HFFc6 (cell line): ENCODE data around the gene MTSS2. TPM values are rescaled to one million over a fixed set of nuclear protein-coding genes. Genes with fewer than 3 reads are reported as not detected.

ENCODE experiments used
- DNase-seq: peaks from one replicate; pipeline ENCODE4 v3.0.0-alpha.2; 2018
- H3K27ac Mint-ChIP-seq: 2 replicates; pipeline ENCODE4 v1.8.0; 2020; ENCODE audit warnings: mild to moderate bottlenecking, mixed read lengths
- H3K27me3 Mint-ChIP-seq: 2 replicates; pipeline ENCODE4 v1.8.0; 2021; ENCODE audit warnings: mild to moderate bottlenecking, moderate library complexity, mixed read lengths; ENCODE audit not compliant: insufficient read depth
- H3K36me3 Mint-ChIP-seq: 2 replicates; pipeline ENCODE4 v1.8.0; 2021; ENCODE audit warnings: low read depth, mixed read lengths
- H3K4me1 Mint-ChIP-seq: 2 replicates; pipeline ENCODE4 v1.8.0; 2020; ENCODE audit warnings: low read depth, mixed read lengths
- H3K4me3 Mint-ChIP-seq: 2 replicates; pipeline ENCODE4 v1.8.0; 2020; ENCODE audit warnings: mild to moderate bottlenecking, moderate library complexity, mixed read lengths
- H3K9me3 Mint-ChIP-seq: 2 replicates; pipeline ENCODE4 v1.8.0; 2020; ENCODE audit warnings: mild to moderate bottlenecking, mixed read lengths
- CTCF ChIP-seq: fragments of 200-600 bp; sonication (generic); IDR thresholded peaks from 2 replicates; pipeline ENCODE4 v1.5.0; 2021; ENCODE audit warnings: antibody characterized with exemption, mild to moderate bottlenecking
- total RNA-seq, 6 experiments: library from RNA; stranded (reverse); fragmentation: NEBNext Ultra II Directional; extraction: Animal tissue kit (Norgen Biotek cat#: 25700); gene quantifications; 2 replicates in 1 of 6; 3 replicates in 5 of 6; pipeline ENCODE4 v1.2.3, GENCODE V29; 2021

The MTSS2 gene
- total RNA-seq, 6 experiments from 2014 or later, result 82.0 to 96.1 (median 86.5) TPM

- Mint-ChIP-seq H3K4me3 (no peak overlapping the region), H3K27me3 (peaks cover 13% of the 10 kb centered on the region; the same call in 1 of the 2 replicates), H3K27ac (peak overlapping the region; percentile 32; the same call in 1 of the 2 replicates), H3K36me3 (peaks cover 39% of the 10 kb centered on the region), H3K4me1 (no peaks in the 10 kb centered on the region), H3K9me3 (no peaks in the 10 kb centered on the region)
- no peak for DNase-seq
- TF ChIP-seq CTCF, result no peak
Measured at GRCh38 chr16:70665806-70666735, 19.8 kb downstream of the MTSS2 start.

GRCh38 chr16:70665113-70665694 is 20.6 kb downstream of the MTSS2 start:
- TF ChIP-seq CTCF, result no peak
- Mint-ChIP-seq H3K36me3 (peaks cover 34% of the 10 kb centered on the region), H3K27me3 (peaks cover 17% of the 10 kb centered on the region), H3K4me1 (no peaks in the 10 kb centered on the region; the same call in 1 of the 2 replicates), H3K4me3 (no peak overlapping the region), H3K9me3 (no peaks in the 10 kb centered on the region), H3K27ac (no peak overlapping the region)
- DNase-seq, result no peak

GRCh38 chr16:70664325-70665112 is 21.3 kb downstream of the MTSS2 start:
- H3K27me3 Mint-ChIP-seq, result peaks cover 19% of the 10 kb centered on the region
- H3K36me3 Mint-ChIP-seq, result peaks cover 32% of the 10 kb centered on the region
- TF ChIP-seq CTCF, result no peak
- no peaks in the 10 kb centered on the region for H3K9me3 Mint-ChIP-seq
- no peak overlapping the region for H3K27ac Mint-ChIP-seq
- H3K4me3 Mint-ChIP-seq, result no peak overlapping the region
- no peak for DNase-seq
- H3K4me1 Mint-ChIP-seq, result no peaks in the 10 kb centered on the region; the same call in 1 of the 2 replicates

- H3K9me3 Mint-ChIP-seq, result no peaks in the 10 kb centered on the region
- no peak for DNase-seq
- H3K4me1 Mint-ChIP-seq, result no peaks in the 10 kb centered on the region; the same call in 1 of the 2 replicates
- no peak overlapping the region for H3K4me3 Mint-ChIP-seq
- TF ChIP-seq CTCF, result no peak
- peaks cover 24% of the 10 kb centered on the region for H3K27me3 Mint-ChIP-seq
- no peak overlapping the region for H3K27ac Mint-ChIP-seq
- H3K36me3 Mint-ChIP-seq, result peaks cover 25% of the 10 kb centered on the region
Measured at GRCh38 chr16:70663524-70664324, 22.1 kb downstream of the MTSS2 start.
